HepG2 (cell line): ENCODE measurements around the gene ATP11A. TPM values are rescaled to one million over a fixed set of nuclear protein-coding genes. Genes with fewer than 3 reads are reported as not detected.

ENCODE experiments used
- ATAC-seq: fragments of 200-7000 bp; cut with Tn5 transposase; 3 replicates; pipeline ENCODE4 v1.9.1; 2020; ENCODE audit warnings: mild to moderate bottlenecking, moderate library complexity
- BruUV-seq: library from RNA; stranded (reverse); fragments of 400-500 nt; replicated peaks from 2 replicates; lab custom pipeline; 2021; lab: Mats Ljungman, UMichigan
- CTCF ChIA-PET: fragments of 300-600 bp; formaldehyde crosslinking; extraction: SDS; loops from one replicate; lab custom pipeline; 2021; ENCODE audit warnings: low total read pairs, inconsistent platforms, low intra/inter-chr PET ratio; lab: Yijun Ruan, JAX
- POLR2A ChIA-PET: fragments of 350-600 bp; sonication (Branson Sonifier 250); formaldehyde crosslinking; loops from one replicate; lab custom pipeline; 2020; ENCODE audit warnings: antibody characterized with exemption, inconsistent platforms; lab: Yijun Ruan, JAX
- DNase-seq: peaks from one replicate; pipeline ENCODE4 v3.0.0-alpha.2; 2015; ENCODE audit warnings: low spot score
- FAIRE-seq: peaks from 3 replicates; lab custom pipeline; 2011; peaks lifted over from hg19 to GRCh38; lab: Jason Lieb, UNC
- H2AFZ ChIP-seq: one replicate; pipeline ENCODE4 v1.6.1; 2011; ENCODE audit warnings: low read length, inconsistent platforms
- H3K27ac ChIP-seq: fragments of 300-600 bp; 3 replicates; pipeline ENCODE4 v1.8.0; 2011; ENCODE audit warnings: mixed run types, mild to moderate bottlenecking, mixed read lengths, low read length, inconsistent platforms; ENCODE audit not compliant: insufficient read depth; ENCODE audit errors: extremely low read length
- H3K27me3 ChIP-seq, 2 experiments: fragments of 200-600 bp in 1 of 2; 2 replicates in 1 of 2; 3 replicates in 1 of 2; pipeline versions ENCODE4 v1.6.0 to v1.8.0; 2011; ENCODE audit warnings: low read length in 2 of 2, mild to moderate bottlenecking in 2 of 2, moderate library complexity in 2 of 2, inconsistent platforms in 1 of 2; ENCODE audit not compliant: insufficient read depth in 2 of 2, control insufficient read depth in 1 of 2
- H3K36me3 ChIP-seq, 2 experiments: fragments of 200-600 bp in 1 of 2; replicated peaks in 1 of 2; 2 replicates in 1 of 2; 3 replicates in 1 of 2; pipeline versions ENCODE4 v1.5.1 to v1.8.0; 2011; ENCODE audit warnings: low read length in 2 of 2, inconsistent platforms in 1 of 2; ENCODE audit not compliant: insufficient read depth in 2 of 2, control insufficient read depth in 1 of 2
- H3K4me1 ChIP-seq: 2 replicates; pipeline ENCODE4 v1.5.1; 2012; ENCODE audit warnings: low read length, inconsistent platforms; ENCODE audit not compliant: insufficient read depth
- H3K4me2 ChIP-seq: 2 replicates; pipeline ENCODE4 v1.6.0; 2011; ENCODE audit warnings: low read depth, low read length, inconsistent platforms
- H3K4me3 ChIP-seq, 3 experiments: fragments of 200-600 bp in 1 of 3; sonication (generic), shearing (Covaris generic) in 1 of 3; replicated peaks in 1 of 3; 2 replicates each; pipeline ENCODE4 v1.5.1; 2011 to 2016; ENCODE audit warnings: low read length in 3 of 3, inconsistent platforms in 2 of 3, low read depth in 2 of 3, mild to moderate bottlenecking in 2 of 3, control low read depth in 1 of 3, mixed read lengths in 1 of 3; ENCODE audit not compliant: insufficient read depth in 1 of 3
- H3K79me2 ChIP-seq: one replicate; pipeline ENCODE4 v1.6.1; 2011; ENCODE audit warnings: low read length, inconsistent platforms; ENCODE audit not compliant: insufficient read depth
- H3K9ac ChIP-seq: 2 replicates; pipeline ENCODE4 v1.6.0; 2011; ENCODE audit warnings: mild to moderate bottlenecking, low read depth, low read length, inconsistent platforms; ENCODE audit not compliant: insufficient read depth
- H3K9me3 ChIP-seq: 2 replicates; pipeline ENCODE4 v1.5.1; 2012; ENCODE audit warnings: mild to moderate bottlenecking, low read length
- H4K20me1 ChIP-seq: 2 replicates; pipeline ENCODE4 v1.6.0; 2011; ENCODE audit warnings: inconsistent platforms, mild to moderate bottlenecking, low read length, moderate library complexity; ENCODE audit not compliant: insufficient read depth
- BCL6 ChIP-seq: IDR thresholded peaks from 2 replicates; pipeline ENCODE4 v1.6.1; 2016; ENCODE audit warnings: missing genetic modification reagents, missing compliant biosample characterization
- ETV5 ChIP-seq: IDR thresholded peaks from 2 replicates; pipeline ENCODE4 v1.6.1; 2018; ENCODE audit warnings: missing biosample characterization, missing genetic modification reagents, inconsistent platforms, borderline replicate concordance
- GLMP ChIP-seq: sonication (generic); formaldehyde crosslinking; IDR thresholded peaks from 2 replicates; pipeline ENCODE4 v1.9.0; 2021; ENCODE audit warnings: missing genetic modification reagents, mild to moderate bottlenecking, borderline replicate concordance
- GPBP1L1 ChIP-seq: sonication (generic); formaldehyde crosslinking; IDR thresholded peaks from 2 replicates; pipeline ENCODE4 v1.5.0; 2020; ENCODE audit warnings: mild to moderate bottlenecking, missing genetic modification reagents
- GTF3A ChIP-seq: sonication (generic); formaldehyde crosslinking; conservative IDR thresholded peaks from 2 replicates; pipeline ENCODE4 v1.4.0; 2020; ENCODE audit warnings: mild to moderate bottlenecking, missing genetic modification reagents
- MED1 ChIP-seq: sonication (generic); formaldehyde crosslinking; IDR thresholded peaks from 2 replicates; pipeline ENCODE4 v1.4.0; 2020; ENCODE audit warnings: missing genetic modification reagents
- MIER2 ChIP-seq: IDR thresholded peaks from 2 replicates; pipeline ENCODE4 v1.6.1; 2016; ENCODE audit warnings: missing biosample characterization, missing genetic modification reagents
- MIER3 ChIP-seq: IDR thresholded peaks from 2 replicates; pipeline ENCODE4 v1.6.1; 2016; ENCODE audit warnings: missing compliant biosample characterization, borderline replicate concordance
- PHF5A ChIP-seq: IDR thresholded peaks from one replicate; pipeline ENCODE4 v1.6.1; 2018; ENCODE audit warnings: low read depth, missing genetic modification reagents; ENCODE audit not compliant: unreplicated experiment
- PHF8 ChIP-seq: sonication (generic); formaldehyde crosslinking; IDR thresholded peaks from 2 replicates; pipeline ENCODE4 v1.5.0; 2020; ENCODE audit warnings: missing genetic modification reagents
- RCOR2 ChIP-seq: IDR thresholded peaks from 2 replicates; pipeline ENCODE4 v1.6.1; 2016; ENCODE audit warnings: missing biosample characterization, missing genetic modification reagents
- SIN3B ChIP-seq: fragments of 150-350 bp; IDR thresholded peaks from 2 replicates; pipeline ENCODE4 v1.6.1; 2014; ENCODE audit warnings: low read length
- TCF7L2 ChIP-seq: IDR thresholded peaks from 2 replicates; pipeline ENCODE4 v1.6.1; 2011; ENCODE audit warnings: mild to moderate bottlenecking, low read depth, low read length, moderate library complexity
- TOPORS ChIP-seq: sonication (generic); formaldehyde crosslinking; IDR thresholded peaks from 2 replicates; pipeline ENCODE4 v1.8.0; 2023; ENCODE audit warnings: mild to moderate bottlenecking, missing genetic modification reagents
- U2AF2 ChIP-seq: fragments of 200-400 bp; formaldehyde crosslinking; IDR thresholded peaks from 2 replicates; pipeline ENCODE4 v1.6.1; 2017; ENCODE audit warnings: low read depth, mild to moderate bottlenecking, low read length
- ZNF124 ChIP-seq: sonication (generic); formaldehyde crosslinking; IDR thresholded peaks from 2 replicates; pipeline ENCODE4 v1.4.0; 2020; ENCODE audit warnings: missing genetic modification reagents
- ZZZ3 ChIP-seq: sonication (generic); formaldehyde crosslinking; IDR thresholded peaks from 2 replicates; pipeline ENCODE4 v1.4.0; 2020; ENCODE audit warnings: missing genetic modification reagents, mild to moderate bottlenecking, borderline replicate concordance
- WGBS: methylation state at CpG from one replicate; pipeline ENCODE4 v1.1.6; 2017; ENCODE audit warnings: low lambda C conversion rate; 5-methylcytosine and 5-hydroxymethylcytosine counted together
- in situ Hi-C: cut with HindIII; loops from 2 replicates; pipeline ENCODE4 v1.10.0; 2017; ENCODE audit warnings: low pct_unique_long_range_greater_than_20kb; ENCODE audit not compliant: extremely low pct_ligation_motif_present
- intact Hi-C: fragments of 100-400 bp; cut with micrococcal nuclease; formaldehyde crosslinking; loops from one replicate; pipeline ENCODE4 v1.10.0; 2022; ENCODE audit not compliant: unreplicated experiment
- polyA plus RNA-seq, 8 experiments: library from polyadenylated mRNA; depleted of rRNA in 3 of 8; stranded (reverse) in 7 of 8; unstranded in 1 of 8; fragments of >200 nt; fragmentation: Illumina TruSeq in 4 of 8; extraction: Trizol in 4 of 8; gene quantifications; 2 replicates each; pipeline versions ENCODE4 v1.2.1 to v1.2.3, GENCODE V29; 2011 to 2016; ENCODE audit warnings: low read depth in 4 of 8, missing spikeins in 1 of 8, mixed read lengths in 1 of 8; ENCODE audit not compliant: insufficient read depth in 1 of 8
- total RNA-seq, 5 experiments: library from RNA; depleted of rRNA; stranded (reverse); fragments of >200 nt; fragmentation: Illumina TruSeq; extraction: Trizol; gene quantifications; 2 replicates each; pipeline ENCODE4 v1.2.3, GENCODE V29; 2016; ENCODE audit warnings: low read depth in 1 of 5
- TF ChIP-seq, protein P1 (sequence below): sonication (generic); formaldehyde crosslinking; IDR thresholded peaks from 2 replicates; pipeline ENCODE4 v1.4.0; 2020; ENCODE audit warnings: missing genetic modification reagents, low read depth, mild to moderate bottlenecking, borderline replicate concordance
- TF ChIP-seq, protein P2 (sequence below): sonication (generic); formaldehyde crosslinking; IDR thresholded peaks from 2 replicates; pipeline ENCODE4 v1.8.0; 2022; ENCODE audit warnings: missing genetic modification reagents, mild to moderate bottlenecking, moderate library complexity, borderline replicate concordance

Gene ATP11A
- total and polyA plus RNA-seq, 2 of the 13 experiments (the other 11 are each of a cell fraction or from before 2014, with no cell fraction given) = 18.4 to 20.1 TPM

GRCh38 chr13:112721198-112722104 is 31.6 kb downstream of the ATP11A start:
- H3K9ac ChIP-seq = peak overlapping the region; percentile 81
- H3K79me2 ChIP-seq = peaks cover 78% of the 10 kb centered on the region
- peaks cover 81% of the 10 kb centered on the region for H3K4me1 ChIP-seq
- no peaks in the 10 kb centered on the region for H3K9me3 ChIP-seq
- in situ Hi-C loops = no loop called here
- H2AFZ ChIP-seq = no peak overlapping the region
- intact Hi-C loops = loop anchor here (1.0 to 2.0 kb wide), 3 partner anchors 10 to 36 kb away; partner anchors contain the start of gene ATP11A
- no peaks in the 10 kb centered on the region for H3K27me3 ChIP-seq
- DNase-seq (peak; percentile 86), ATAC-seq (peak; percentile 84), FAIRE-seq (peak; percentile 89)
- H3K4me2 ChIP-seq = peak overlapping the region; percentile 94
- peaks cover 15% of the 10 kb centered on the region; the same call in 1 of the 2 replicates for H4K20me1 ChIP-seq
- H3K36me3 ChIP-seq = peaks cover 3 to 17% of the 10 kb centered on the region in 2 experiments; a peak in 3 of 5 replicates
- H3K4me3 ChIP-seq = peak overlapping the region; percentile 35 to 67 (median 37); a peak in 5 of 6 replicates
- WGBS = under 1% methylated on average over 22 of the region's 26 CpGs
- BruUV-seq = TSS peak; percentile 68
- POLR2A ChIA-PET = interaction anchor here (1.2 to 2.2 kb wide), 5 partner anchors 10 to 172 kb away, joined by 3 to 14 read pairs (median 5); no protein-coding TSS in a partner anchor
- CTCF ChIA-PET = no interaction called here
- peak overlapping the region; percentile 90 for H3K27ac ChIP-seq
- no peak for TF ChIP-seq GTF3A
- peak; percentile 70; the same call in 1 of the 2 replicates for TF ChIP-seq ETV5
- no peak for TF ChIP-seq TOPORS
- TF ChIP-seq SIN3B = no peak
- no peak for TF ChIP-seq GPBP1L1
- no peak for TF ChIP-seq ZNF124
- TF ChIP-seq RCOR2 = peak; percentile 45; the same call in 1 of the 2 replicates
- TF ChIP-seq PHF5A (CRISPR knock-in tag) = no peak
- TF ChIP-seq ZZZ3 (CRISPR knock-in tag) = no peak
- TF ChIP-seq TCF7L2 = no peak
- TF ChIP-seq U2AF2 = no peak
- TF ChIP-seq MED1 (CRISPR knock-in tag) = peak; percentile 75
- TF ChIP-seq GLMP (CRISPR knock-in tag) = no peak
- TF ChIP-seq MIER3 = peak; percentile 62; the same call in 1 of the 2 replicates
- TF ChIP-seq BCL6 (CRISPR knock-in tag) = peak; percentile 93
- TF ChIP-seq, protein P1, sequence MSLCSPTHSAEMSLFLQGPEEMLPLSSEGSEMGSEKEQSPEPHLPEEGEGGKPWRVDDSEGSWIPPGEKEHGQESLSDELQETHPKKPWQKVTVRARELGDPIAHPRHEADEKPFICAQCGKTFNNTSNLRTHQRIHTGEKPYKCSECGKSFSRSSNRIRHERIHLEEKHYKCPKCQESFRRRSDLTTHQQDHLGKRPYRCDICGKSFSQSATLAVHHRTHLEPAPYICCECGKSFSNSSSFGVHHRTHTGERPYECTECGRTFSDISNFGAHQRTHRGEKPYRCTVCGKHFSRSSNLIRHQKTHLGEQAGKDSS = no peak
- TF ChIP-seq, protein P2, sequence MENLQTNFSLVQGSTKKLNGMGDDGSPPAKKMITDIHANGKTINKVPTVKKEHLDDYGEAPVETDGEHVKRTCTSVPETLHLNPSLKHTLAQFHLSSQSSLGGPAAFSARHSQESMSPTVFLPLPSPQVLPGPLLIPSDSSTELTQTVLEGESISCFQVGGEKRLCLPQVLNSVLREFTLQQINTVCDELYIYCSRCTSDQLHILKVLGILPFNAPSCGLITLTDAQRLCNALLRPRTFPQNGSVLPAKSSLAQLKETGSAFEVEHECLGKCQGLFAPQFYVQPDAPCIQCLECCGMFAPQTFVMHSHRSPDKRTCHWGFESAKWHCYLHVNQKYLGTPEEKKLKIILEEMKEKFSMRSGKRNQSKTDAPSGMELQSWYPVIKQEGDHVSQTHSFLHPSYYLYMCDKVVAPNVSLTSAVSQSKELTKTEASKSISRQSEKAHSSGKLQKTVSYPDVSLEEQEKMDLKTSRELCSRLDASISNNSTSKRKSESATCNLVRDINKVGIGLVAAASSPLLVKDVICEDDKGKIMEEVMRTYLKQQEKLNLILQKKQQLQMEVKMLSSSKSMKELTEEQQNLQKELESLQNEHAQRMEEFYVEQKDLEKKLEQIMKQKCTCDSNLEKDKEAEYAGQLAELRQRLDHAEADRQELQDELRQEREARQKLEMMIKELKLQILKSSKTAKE (CRISPR knock-in tag) = peak; percentile 81; the same call in 1 of the 2 replicates
- peak; percentile 45; the same call in 1 of the 2 replicates for TF ChIP-seq PHF8 (CRISPR knock-in tag)
- no peak for TF ChIP-seq MIER2 (CRISPR knock-in tag)
